ENCODE data around the gene CCT3.
"Not testable (repeated sequence)": the region's sequence is repeated elsewhere in the genome, so short reads cannot be mapped to it uniquely, and the experiment has no call there.

CCT3 gene

DNA sequence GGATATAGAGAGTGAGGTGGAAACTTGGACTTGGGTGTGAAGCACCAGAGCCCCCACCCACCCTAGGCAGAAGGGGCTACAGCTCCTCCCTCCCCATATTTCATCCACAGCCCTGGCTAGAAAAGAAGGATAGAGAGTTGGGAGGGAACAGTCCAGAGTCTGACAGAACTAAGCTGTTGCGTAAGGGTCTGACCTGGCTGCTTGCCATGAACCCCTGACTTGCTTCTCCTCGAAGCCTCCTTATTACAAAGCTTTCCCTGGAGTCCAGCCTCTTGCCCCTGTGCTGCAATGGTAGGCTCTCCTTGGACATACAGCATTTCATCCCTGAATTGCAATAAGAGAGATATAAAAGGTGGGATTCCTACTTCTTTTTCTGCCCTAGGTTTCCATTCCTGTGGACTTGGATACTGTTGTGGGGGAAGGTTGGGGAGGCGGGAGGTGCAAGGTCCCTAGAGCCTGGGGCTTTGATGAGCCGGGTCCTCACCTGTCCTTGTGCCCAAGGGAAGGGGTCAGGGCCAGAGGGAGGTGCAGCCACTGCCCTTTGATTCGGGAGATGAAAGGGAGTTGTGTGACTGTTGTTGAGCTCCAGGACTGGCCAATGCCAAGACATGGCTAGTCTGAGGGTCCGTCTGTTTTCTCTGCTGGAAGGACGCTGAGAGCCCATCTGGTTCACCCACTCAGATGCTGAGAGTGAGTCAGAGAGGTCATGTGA lies 33.6 kb upstream of the CCT3 start:
- peak; percentile 39 for DNase-seq
- no peaks in the 10 kb centered on the region for H3K36me3 ChIP-seq (replicated peaks)
- TF ChIP-seq, protein P1, sequence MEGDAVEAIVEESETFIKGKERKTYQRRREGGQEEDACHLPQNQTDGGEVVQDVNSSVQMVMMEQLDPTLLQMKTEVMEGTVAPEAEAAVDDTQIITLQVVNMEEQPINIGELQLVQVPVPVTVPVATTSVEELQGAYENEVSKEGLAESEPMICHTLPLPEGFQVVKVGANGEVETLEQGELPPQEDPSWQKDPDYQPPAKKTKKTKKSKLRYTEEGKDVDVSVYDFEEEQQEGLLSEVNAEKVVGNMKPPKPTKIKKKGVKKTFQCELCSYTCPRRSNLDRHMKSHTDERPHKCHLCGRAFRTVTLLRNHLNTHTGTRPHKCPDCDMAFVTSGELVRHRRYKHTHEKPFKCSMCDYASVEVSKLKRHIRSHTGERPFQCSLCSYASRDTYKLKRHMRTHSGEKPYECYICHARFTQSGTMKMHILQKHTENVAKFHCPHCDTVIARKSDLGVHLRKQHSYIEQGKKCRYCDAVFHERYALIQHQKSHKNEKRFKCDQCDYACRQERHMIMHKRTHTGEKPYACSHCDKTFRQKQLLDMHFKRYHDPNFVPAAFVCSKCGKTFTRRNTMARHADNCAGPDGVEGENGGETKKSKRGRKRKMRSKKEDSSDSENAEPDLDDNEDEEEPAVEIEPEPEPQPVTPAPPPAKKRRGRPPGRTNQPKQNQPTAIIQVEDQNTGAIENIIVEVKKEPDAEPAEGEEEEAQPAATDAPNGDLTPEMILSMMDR (IDR thresholded peaks at IDR 0.05; ENCODE audit: low read depth, low read length, missing control alignments): no peak
- no peak overlapping the region for H3K27ac ChIP-seq
- peaks cover 16% of the 10 kb centered on the region for H3K27me3 ChIP-seq (replicated peaks)
- no peak overlapping the region for H3K4me3 ChIP-seq (ENCODE audit: low read depth, low read length)
- in situ Hi-C loops (cut with HindIII; ENCODE audit: low pct_ligation_motif_present, low sequenced_read_pairs): no loop called here

DNA sequence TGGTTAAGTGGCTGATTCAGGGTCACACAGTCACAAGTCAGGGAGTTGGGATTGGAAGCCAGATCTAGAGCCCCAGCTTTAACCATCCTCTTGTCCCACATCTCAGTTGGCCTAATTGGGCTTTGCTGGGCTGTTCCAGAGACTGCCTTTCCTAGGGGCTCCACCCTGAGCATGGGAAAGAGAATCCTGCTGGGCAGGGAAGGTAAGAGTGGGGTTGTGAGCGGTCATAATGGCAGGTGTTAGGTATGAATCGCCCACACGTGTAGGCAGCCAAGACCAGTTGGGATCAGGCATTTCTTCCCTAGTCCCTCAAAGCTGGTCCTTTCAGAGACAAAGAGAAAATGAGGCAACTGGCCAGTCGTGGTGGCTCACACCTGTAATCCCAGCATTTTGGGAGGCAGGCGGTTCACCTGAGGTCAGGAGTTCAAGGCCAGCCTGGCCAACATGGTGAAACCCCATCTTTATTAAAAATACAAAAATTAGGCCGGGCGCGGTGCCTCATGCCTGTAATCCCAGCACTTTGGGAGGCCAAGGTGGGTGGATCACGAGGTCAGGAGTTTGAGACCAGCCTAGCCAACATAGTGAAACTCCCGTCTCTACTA lies 31.7 kb upstream of the CCT3 start:
- H3K27ac ChIP-seq; in situ Hi-C loops (cut with HindIII; ENCODE audit: low pct_ligation_motif_present, low sequenced_read_pairs); DNase-seq; H3K4me3 ChIP-seq (ENCODE audit: low read depth, low read length); H3K36me3 ChIP-seq (replicated peaks): not testable (repeated sequence)
- H3K27me3 ChIP-seq (replicated peaks): peaks cover 16% of the 10 kb centered on the region

DNA sequence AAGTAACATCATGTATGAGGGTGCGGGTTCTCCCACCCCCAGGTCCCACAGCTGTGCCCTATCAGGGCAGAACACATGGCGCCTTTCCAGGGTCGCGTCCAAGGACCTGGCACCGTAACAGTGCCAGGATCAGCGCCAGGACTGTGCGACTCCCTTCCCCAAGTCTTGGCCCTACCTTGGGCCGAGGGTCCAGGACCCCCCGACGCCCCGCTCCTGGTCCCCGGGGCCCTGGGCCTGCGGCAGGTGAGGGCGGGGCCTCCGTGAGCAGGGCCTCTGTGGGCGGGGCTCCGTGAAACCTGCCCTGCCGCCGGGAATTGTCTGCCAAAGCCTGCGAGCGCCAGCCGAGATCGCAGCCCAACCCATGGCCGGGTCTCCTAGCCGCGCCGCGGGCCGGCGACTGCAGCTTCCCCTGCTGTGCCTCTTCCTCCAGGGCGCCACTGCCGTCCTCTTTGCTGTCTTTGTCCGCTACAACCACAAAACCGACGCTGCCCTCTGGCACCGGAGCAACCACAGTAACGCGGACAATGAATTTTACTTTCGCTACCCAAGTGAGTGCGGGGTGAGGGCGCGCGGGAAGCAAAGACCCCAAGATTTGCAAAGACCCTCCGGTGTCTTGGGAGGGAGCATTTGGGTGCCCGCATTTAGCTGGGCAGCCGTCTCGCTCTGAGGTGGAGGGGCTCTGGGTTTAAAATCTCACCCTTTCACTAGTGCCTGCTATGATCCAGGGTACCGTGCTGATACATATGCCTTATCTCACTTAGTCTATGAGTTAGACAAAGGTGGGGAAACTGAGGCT lies 31.0 kb upstream of the CCT3 start, which contains the start of gene RHBG:
RHBG (plus strand) TSS at position 323 of the 796 bp plus-strand sequence; CDS start at position 362, 39 bp downstream.
- Histone ChIP-seq H3K36me3 (replicated peaks) (no peaks in the 10 kb centered on the region), H3K4me3 (ENCODE audit: low read depth, low read length) (peak within 1 kb of the TSS; percentile 27), H3K27me3 (replicated peaks) (peaks cover 16% of the 10 kb centered on the region), H3K27ac (no peak within 1 kb of the TSS)
- TF ChIP-seq, protein P1 (IDR thresholded peaks at IDR 0.05; ENCODE audit: low read depth, low read length, missing control alignments): no peak
- in situ Hi-C loops (cut with HindIII; ENCODE audit: low pct_ligation_motif_present, low sequenced_read_pairs): no loop called here
- no peak for DNase-seq

DNA sequence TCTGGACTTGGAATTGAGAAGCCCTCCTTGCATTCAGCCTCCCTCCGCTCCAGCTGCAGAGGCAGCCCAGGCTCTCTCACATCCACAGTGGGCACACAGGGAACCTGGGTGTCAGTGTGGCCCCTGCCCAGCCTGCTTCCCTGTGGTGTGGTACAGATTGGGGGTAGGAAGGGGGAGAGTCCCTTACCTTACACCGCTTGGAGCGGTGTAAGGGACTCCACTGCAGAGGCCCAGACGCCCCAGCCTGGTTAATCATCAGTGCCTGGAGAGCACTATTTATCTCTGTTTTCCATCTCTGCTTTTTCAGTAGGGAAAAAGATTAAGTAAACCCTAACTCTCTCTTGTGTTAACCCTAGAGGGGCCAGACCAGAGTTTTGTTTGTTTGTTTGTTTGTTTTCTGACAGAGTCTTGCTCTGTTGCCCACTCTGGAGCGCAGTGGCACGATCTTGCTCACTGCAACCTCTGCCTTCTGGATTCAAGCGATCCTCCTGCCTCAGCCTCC lies 30.1 kb upstream of the CCT3 start:
- TF ChIP-seq, protein P1 (IDR thresholded peaks at IDR 0.05; ENCODE audit: low read depth, low read length, missing control alignments): no peak
- in situ Hi-C loops (cut with HindIII; ENCODE audit: low pct_ligation_motif_present, low sequenced_read_pairs): no loop called here
- DNase-seq: no peak
- no peak overlapping the region for H3K4me3 ChIP-seq (ENCODE audit: low read depth, low read length)
- H3K27ac ChIP-seq: no peak overlapping the region
- H3K27me3 ChIP-seq (replicated peaks): peaks cover 16% of the 10 kb centered on the region
- no peaks in the 10 kb centered on the region for H3K36me3 ChIP-seq (replicated peaks)

DNA sequence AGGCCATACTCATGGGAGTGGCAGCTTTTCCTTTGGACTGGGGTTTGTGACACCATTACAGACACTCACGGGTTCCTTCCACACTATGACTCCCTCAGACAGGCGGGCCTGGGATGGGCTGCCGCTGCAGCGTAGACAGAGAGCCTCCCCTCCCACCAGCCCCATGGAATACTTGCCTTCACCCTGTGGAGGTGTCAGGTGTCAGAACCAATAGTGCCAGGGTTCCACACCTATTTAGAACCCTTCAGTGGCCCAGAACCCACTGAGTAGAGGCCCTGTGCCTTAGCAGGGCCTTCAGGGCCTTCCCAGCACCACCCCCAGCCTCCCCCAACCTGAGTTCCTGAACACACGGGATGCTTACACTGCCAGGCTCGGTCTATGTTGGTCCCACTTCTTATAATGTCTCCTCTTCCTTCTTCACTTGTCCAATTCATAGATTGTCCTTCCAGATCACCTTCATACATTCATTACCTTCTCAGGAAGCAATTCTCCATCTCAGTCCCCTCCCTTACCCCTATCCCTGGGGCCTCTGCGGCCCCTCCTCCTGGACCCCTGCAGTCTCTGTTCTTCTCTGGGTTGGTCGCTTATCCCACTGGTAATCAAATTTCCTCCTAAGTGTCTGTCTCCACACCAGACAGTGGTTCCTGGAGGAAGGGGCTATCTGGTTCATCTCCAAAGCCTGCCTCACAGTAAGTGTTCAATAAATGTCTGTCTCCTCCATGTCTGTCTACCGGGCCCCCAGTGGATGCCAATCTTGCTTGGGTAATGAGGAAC lies 29.5 kb upstream of the CCT3 start:
- in situ Hi-C loops (cut with HindIII; ENCODE audit: low pct_ligation_motif_present, low sequenced_read_pairs): no loop called here
- no peak overlapping the region for H3K27ac ChIP-seq
- peaks cover 12% of the 10 kb centered on the region for H3K27me3 ChIP-seq (replicated peaks)
- no peak overlapping the region for H3K4me3 ChIP-seq (ENCODE audit: low read depth, low read length)
- no peaks in the 10 kb centered on the region for H3K36me3 ChIP-seq (replicated peaks)
- no peak for DNase-seq
- TF ChIP-seq, protein P1 (IDR thresholded peaks at IDR 0.05; ENCODE audit: low read depth, low read length, missing control alignments): no peak

All from brain microvascular endothelial cell (primary cell).